D721Med (cell line): Measurements from ENCODE around the gene CAPN10.

Experiments
- DNase-seq: peaks from one replicate; pipeline ENCODE4 v3.0.0; 2011; ENCODE audit warnings: low spot score; ENCODE audit not compliant: insufficient read length
- FAIRE-seq: peaks from 2 replicates; lab custom pipeline; 2011; peaks lifted over from hg19 to GRCh38; lab: Jason Lieb, UNC
- CTCF ChIP-seq: IDR thresholded peaks from 2 replicates; pipeline ENCODE4 v1.5.1; 2012; ENCODE audit warnings: mild to moderate bottlenecking, control low read depth; ENCODE audit not compliant: insufficient read depth; ENCODE audit errors: missing control alignments

The CAPN10 gene

GRCh38 chr2:240602266-240603050, 15.9 kb downstream of the CAPN10 start:
- DNase-seq: no peak
- no peak for TF ChIP-seq CTCF
- FAIRE-seq: no peak

- DNase-seq (no peak), FAIRE-seq (no peak)
- TF ChIP-seq CTCF: no peak
Observed at GRCh38 chr2:240603081-240603835, 16.7 kb downstream of the CAPN10 start.

- TF ChIP-seq CTCF: no peak
- DNase-seq (no peak), FAIRE-seq (no peak)
Observed at GRCh38 chr2:240603846-240604245, 17.3 kb downstream of the CAPN10 start.

- DNase-seq (no peak), FAIRE-seq (no peak)
- no peak for TF ChIP-seq CTCF
Observed at GRCh38 chr2:240604291-240604938, 17.9 kb downstream of the CAPN10 start.

- no peak for TF ChIP-seq CTCF
- no peak for DNase-seq
- FAIRE-seq: no peak
Observed at GRCh38 chr2:240604939-240605716, 18.6 kb downstream of the CAPN10 start.

GRCh38 chr2:240605867-240606743, 19.6 kb downstream of the CAPN10 start:
- FAIRE-seq (no peak), DNase-seq (no peak)
- TF ChIP-seq CTCF: no peak
